Measurements from ENCODE around the gene SMCP.

Gene SMCP

DNA sequence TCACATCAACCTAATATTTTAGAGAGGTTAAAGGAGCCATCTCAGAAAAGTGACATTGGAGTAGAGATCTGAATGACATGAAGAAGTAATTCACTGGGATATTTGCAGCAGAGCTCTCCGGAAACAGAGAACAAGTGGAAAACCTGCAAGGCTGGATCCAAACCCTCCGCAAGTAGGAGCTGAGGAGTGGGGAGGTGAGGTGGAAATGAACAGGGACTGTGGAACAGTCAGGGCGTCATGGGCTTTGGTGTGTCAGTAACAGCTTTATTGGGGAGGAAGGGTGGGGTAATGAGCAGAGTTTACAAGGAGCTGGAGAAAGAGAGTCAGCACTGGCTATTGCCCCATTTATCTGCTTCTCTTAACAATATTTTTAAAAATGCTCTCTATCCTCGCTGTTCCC lies 20.9 kb downstream of the SMCP start:
- POLR2A ChIA-PET (ENCODE audit: low non-redundant PET), result interaction anchor here (0.5 kb wide), 1 partner anchor 35 kb away, joined by 3 read pairs; no protein-coding TSS in a partner anchor

DNA sequence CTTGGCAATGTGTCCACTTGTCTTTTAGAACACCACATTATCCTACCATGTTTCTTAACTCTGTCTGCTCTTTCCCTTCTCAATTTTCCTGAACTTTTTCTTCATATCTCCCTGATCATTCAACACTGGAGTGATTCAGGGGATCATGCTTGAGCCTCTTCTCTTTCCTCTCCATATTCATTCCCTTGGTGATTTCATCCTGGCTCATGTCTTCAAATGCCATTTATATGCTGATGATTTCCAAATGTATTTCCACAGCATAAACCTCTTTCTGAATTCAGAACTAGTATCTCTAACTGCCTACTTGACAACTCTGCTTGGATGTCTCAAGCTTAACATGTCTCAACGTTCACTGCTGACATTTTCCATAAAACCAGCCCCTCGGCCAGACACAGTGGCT lies 21.8 kb downstream of the SMCP start:
- no peak overlapping the region for H3K27ac ChIP-seq
- ChIA-PET CTCF (no interaction called here), POLR2A (ENCODE audit: low non-redundant PET) (no interaction called here)
- no peak for DNase-seq (ENCODE audit: low spot score)
- TF ChIP-seq, protein P1, sequence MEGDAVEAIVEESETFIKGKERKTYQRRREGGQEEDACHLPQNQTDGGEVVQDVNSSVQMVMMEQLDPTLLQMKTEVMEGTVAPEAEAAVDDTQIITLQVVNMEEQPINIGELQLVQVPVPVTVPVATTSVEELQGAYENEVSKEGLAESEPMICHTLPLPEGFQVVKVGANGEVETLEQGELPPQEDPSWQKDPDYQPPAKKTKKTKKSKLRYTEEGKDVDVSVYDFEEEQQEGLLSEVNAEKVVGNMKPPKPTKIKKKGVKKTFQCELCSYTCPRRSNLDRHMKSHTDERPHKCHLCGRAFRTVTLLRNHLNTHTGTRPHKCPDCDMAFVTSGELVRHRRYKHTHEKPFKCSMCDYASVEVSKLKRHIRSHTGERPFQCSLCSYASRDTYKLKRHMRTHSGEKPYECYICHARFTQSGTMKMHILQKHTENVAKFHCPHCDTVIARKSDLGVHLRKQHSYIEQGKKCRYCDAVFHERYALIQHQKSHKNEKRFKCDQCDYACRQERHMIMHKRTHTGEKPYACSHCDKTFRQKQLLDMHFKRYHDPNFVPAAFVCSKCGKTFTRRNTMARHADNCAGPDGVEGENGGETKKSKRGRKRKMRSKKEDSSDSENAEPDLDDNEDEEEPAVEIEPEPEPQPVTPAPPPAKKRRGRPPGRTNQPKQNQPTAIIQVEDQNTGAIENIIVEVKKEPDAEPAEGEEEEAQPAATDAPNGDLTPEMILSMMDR (conservative IDR thresholded peaks at IDR 0.05; ENCODE audit: low read depth), result no peak

More for the DNA sequence above, 20.9 kb downstream of the SMCP start:
- TF ChIP-seq, protein P1 (conservative IDR thresholded peaks at IDR 0.05; ENCODE audit: low read depth), result no peak
- no peak for DNase-seq (ENCODE audit: low spot score)
- no peak overlapping the region for H3K27ac ChIP-seq
- CTCF ChIA-PET, result no interaction called here

DNA sequence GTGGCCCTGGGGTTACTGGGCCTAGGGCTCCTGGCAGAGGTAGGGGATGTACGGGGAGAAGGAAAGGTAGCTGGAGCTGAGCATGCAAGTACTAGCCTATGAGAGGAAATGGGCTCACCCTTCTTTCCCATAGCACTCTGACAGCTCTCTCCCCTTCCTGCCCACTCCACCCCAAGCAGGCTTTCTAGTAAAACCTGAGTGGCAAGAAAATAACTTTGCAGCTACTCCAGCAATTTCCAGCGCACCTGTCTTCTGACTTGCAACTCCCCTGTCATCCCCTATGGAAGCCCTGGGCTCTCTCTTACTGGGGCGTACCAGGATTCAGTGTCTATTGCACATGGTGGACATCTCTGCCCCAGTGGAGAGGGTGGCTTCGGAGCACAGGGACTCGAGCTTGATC lies 23.5 kb downstream of the SMCP start:
- TF ChIP-seq, protein P1 (conservative IDR thresholded peaks at IDR 0.05; ENCODE audit: low read depth), result no peak
- ChIA-PET CTCF (interaction anchor here (1.2 kb wide), 1 partner anchor 291 kb away, joined by 4 read pairs; no protein-coding TSS in a partner anchor), POLR2A (ENCODE audit: low non-redundant PET) (no interaction called here)
- H3K27ac ChIP-seq, result no peak overlapping the region
- no peak for DNase-seq (ENCODE audit: low spot score)

DNA sequence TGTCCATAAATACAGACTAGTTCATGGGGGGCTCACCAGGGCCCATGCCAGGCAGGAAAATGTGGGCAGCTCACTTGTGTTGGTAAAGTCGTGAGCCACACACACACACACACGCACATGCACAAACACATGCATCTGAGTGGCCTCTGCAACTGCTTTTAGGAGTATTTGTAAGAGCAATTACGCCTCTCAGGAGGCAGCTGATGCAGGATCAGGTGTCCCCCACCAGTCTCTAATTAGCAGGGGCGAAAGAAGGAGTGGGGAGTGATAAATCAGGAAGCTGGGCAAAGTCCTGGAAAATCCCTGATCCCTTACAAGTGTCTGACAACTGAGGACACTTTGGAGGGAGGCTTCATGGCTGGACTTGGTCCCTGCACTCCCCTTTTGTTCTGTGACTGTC lies 24.5 kb downstream of the SMCP start:
- TF ChIP-seq, protein P1 (conservative IDR thresholded peaks at IDR 0.05; ENCODE audit: low read depth), result no peak
- H3K27ac ChIP-seq, result no peak overlapping the region
- CTCF ChIA-PET, result no interaction called here
- POLR2A ChIA-PET (ENCODE audit: low non-redundant PET), result interaction anchor here (0.5 kb wide), 1 partner anchor 15 kb away, joined by 3 read pairs; no protein-coding TSS in a partner anchor
- DNase-seq (ENCODE audit: low spot score), result no peak

DNA sequence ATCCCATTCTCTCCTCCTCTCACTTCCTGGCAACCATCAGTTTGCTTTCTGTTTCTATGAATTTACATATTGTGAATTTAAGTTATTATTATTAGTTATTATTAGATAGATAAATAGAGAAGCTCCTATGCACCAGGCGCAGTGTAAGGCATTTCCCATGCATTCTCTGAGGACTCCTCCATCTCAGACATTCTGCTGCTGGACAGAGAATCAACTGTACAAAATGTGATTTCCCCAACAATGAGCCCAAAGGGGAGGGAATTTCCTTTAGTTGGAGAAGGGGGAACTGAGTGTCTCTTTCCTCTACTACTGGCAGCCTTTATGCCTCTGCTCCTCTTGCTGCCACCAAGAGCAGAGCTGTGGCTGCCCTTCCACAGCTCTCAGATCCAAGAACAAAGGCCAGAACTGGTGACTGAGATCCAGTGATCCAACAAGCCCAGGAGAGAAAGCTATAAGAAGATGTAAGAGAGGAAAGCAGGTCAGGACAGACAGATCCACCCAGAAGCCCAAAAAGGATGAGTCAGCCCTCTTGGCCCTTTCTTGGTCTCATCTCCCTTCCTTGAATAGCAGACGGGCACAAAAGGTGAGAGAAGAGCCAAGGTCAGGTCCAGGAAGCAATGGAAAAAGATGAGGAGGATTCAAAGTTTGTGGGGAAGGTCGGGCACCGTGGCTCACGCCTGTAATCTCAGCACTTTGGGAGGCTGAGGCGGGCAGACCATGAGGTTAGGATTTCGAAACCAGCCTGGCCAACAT lies 26.7 kb downstream of the SMCP start:
- peak overlapping the region; percentile 82 for H3K27ac ChIP-seq
- TF ChIP-seq, protein P1 (conservative IDR thresholded peaks at IDR 0.05; ENCODE audit: low read depth), result no peak
- ChIA-PET CTCF (no interaction called here), POLR2A (ENCODE audit: low non-redundant PET) (no interaction called here)
- DNase-seq (ENCODE audit: low spot score), result no peak

DNA sequence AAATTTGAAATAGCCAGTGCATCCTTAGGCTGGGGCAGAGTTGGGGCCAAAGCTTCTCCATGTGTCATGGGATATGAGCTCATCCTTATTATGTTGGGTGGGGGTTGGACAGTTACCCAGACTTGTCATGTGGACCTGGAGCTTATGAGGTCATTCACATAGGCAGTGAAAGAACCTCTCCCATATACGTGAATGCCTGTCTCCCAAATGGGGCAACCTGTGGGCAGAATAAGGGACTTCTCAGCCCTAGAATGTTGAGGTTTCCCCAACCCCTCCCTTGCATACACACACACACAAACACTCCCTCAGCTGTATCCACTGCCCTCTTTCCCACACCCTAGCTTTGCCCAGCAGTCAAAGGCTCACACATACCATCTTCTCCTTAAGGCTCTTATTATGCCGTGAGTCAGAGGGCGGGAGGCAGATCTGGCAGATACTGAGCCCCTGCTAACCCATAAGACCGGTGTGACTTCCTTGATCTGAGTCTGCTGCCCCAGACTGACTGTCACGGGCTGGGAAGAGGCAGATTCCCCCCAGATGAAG lies 28.0 kb downstream of the SMCP start:
- CTCF ChIA-PET, result interaction anchor here (0.6 kb wide), 2 partner anchors 12 to 172 kb away, joined by 3 read pairs; no protein-coding TSS in a partner anchor
- H3K27ac ChIP-seq, result peak overlapping the region; percentile 82
- POLR2A ChIA-PET (ENCODE audit: low non-redundant PET), result no interaction called here
- DNase-seq (ENCODE audit: low spot score), result peak; percentile 92
- TF ChIP-seq, protein P1 (conservative IDR thresholded peaks at IDR 0.05; ENCODE audit: low read depth), result no peak
